Subcutaneous abdominal adipose tissue (tissue), 5 donors: ENCODE measurements around the gene HADHB.
"Not testable (repeated sequence)": the region's sequence is repeated elsewhere in the genome, so short reads cannot be mapped to it uniquely, and the experiment has no call there.

Source experiments
- H3K27ac ChIP-seq: one replicate; pipeline ENCODE4 v1.7.0; 2013; ENCODE audit warnings: low read depth, mild to moderate bottlenecking, inconsistent platforms, low read length, moderate library complexity
- H3K27me3 ChIP-seq, 5 donors: one replicate each; pipeline ENCODE4 v1.7.0; 2013; ENCODE audit warnings: low read length in 5 of 5, inconsistent platforms in 1 of 5; ENCODE audit not compliant: control insufficient read depth in 5 of 5, insufficient read depth in 4 of 5
- H3K36me3 ChIP-seq, 5 donors: one replicate each; pipeline ENCODE4 v1.7.0; 2013; ENCODE audit warnings: low read length in 5 of 5; ENCODE audit not compliant: control insufficient read depth in 5 of 5, insufficient read depth in 5 of 5
- H3K4me1 ChIP-seq, 5 donors: one replicate each; pipeline ENCODE4 v1.7.0; 2013; ENCODE audit warnings: low read length in 5 of 5, mild to moderate bottlenecking in 3 of 5, moderate library complexity in 1 of 5; ENCODE audit not compliant: control insufficient read depth in 5 of 5, insufficient read depth in 5 of 5
- H3K4me3 ChIP-seq, 5 donors: one replicate each; pipeline ENCODE4 v1.7.0; 2013; ENCODE audit warnings: low read length in 5 of 5, low read depth in 1 of 5
- H3K9ac ChIP-seq, 5 donors: one replicate each; pipeline ENCODE4 v1.7.0; 2013; ENCODE audit warnings: low read length in 5 of 5, mild to moderate bottlenecking in 4 of 5, moderate library complexity in 3 of 5
- H3K9me3 ChIP-seq, 5 donors: one replicate each; pipeline ENCODE4 v1.7.0; 2013; ENCODE audit warnings: low read length in 5 of 5; ENCODE audit not compliant: control insufficient read depth in 5 of 5
- donor health status: healthy.
- donor health status: healthy.
- donor health status: healthy.
- donor health status: healthy.
- donor health status: healthy.

The HADHB gene

DNA sequence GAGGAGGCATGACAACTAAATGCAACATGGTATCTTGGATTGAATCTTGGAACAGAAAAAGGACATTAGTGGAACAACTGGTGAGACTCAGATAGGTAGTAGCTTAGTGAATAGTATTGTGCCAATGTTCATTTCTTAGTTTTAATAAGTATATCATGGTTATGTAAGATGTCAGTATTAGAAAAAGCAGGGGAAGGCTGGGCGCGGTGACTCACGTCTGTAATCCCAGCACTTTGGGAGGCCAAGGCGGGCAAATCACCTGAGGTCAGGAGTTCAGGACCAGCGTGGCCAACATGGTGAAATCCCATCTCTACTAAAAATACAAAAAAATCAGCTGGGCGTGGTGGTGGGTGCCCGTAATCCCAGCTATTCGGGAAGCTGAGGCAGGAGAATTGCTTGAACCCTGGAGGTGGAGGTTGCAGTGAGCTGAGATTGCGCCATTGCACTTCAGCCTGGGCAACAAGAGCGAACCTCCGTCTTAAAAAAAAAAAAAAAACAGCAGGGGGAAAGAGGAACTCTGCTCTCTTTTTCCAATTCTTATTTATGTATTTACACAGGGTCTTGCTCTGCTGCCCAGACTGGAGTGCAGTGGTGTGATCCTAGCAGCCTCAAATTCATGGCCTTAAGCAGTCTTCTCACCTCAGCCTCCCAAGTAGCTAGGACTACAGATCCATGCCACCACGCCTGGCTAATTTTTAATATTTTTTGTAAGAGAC lies 24.1 kb downstream of the HADHB start:
- H3K27me3 ChIP-seq, H3K9ac ChIP-seq, H3K4me3 ChIP-seq, H3K27ac ChIP-seq, H3K9me3 ChIP-seq: not testable (repeated sequence)
- H3K36me3 ChIP-seq: peaks cover 0 to 16% (median 12%) of the 10 kb centered on the region in 5 donors
- H3K4me1 ChIP-seq: peaks cover 4 to 30% (median 24%) of the 10 kb centered on the region in 5 donors

GRCh38 chr2:26269571-26270158 lies 24.9 kb downstream of the HADHB start:
- Histone ChIP-seq H3K27me3 (no peaks in the 10 kb centered on the region), H3K4me1 (peaks cover 7 to 34% (median 33%) of the 10 kb centered on the region in 5 donors), H3K27ac (peak overlapping the region; percentile 60), H3K9me3 (no peaks in the 10 kb centered on the region), H3K9ac (peak overlapping the region in 1 of 5 donors; percentile 13), H3K36me3 (peaks cover 0 to 9% (median 8%) of the 10 kb centered on the region in 5 donors), H3K4me3 (no peak overlapping the region)

DNA sequence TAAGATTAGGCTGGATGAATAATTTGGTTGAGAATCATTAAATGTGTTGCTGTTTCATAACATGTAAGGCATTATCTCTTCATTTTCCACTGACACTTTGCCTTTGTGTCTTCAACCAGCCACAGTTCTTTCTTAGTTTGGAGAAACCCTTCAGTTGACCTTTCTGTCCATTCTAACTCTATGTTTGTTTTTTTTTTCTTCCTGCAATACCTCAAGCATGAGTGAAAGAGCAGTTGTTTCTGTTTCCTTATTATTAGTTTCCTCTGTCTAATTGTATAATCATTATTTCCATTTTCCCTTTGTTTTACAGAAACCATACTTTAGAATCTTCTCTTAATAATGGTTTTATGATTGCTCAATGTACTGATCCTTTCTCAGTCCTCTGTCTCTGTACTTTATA lies 25.6 kb downstream of the HADHB start:
- Histone ChIP-seq H3K9me3 (no peaks in the 10 kb centered on the region), H3K9ac (peak overlapping the region in 1 of 5 donors; percentile 13), H3K4me1 (peaks cover 7 to 39% (median 37%) of the 10 kb centered on the region in 5 donors), H3K36me3 (peaks cover 0 to 7% (median 4%) of the 10 kb centered on the region in 5 donors), H3K4me3 (no peak overlapping the region), H3K27me3 (no peaks in the 10 kb centered on the region), H3K27ac (peak overlapping the region; percentile 60)

GRCh38 chr2:26273501-26273900 lies 28.8 kb downstream of the HADHB start:
- Histone ChIP-seq H3K9ac (peak overlapping the region in 2 of 5 donors; percentile 40 to 43), H3K27ac (peak overlapping the region; percentile 88), H3K4me1 (peaks cover 7 to 42% (median 37%) of the 10 kb centered on the region in 5 donors), H3K4me3 (no peak overlapping the region), H3K27me3 (no peaks in the 10 kb centered on the region), H3K9me3 (no peaks in the 10 kb centered on the region), H3K36me3 (peaks cover 3 to 22% (median 20%) of the 10 kb centered on the region in 5 donors)

- Histone ChIP-seq H3K4me3 (no peak overlapping the region), H3K9me3 (no peaks in the 10 kb centered on the region), H3K4me1 (peaks cover 7 to 42% (median 37%) of the 10 kb centered on the region in 5 donors), H3K27me3 (no peaks in the 10 kb centered on the region), H3K36me3 (peaks cover 6 to 28% (median 26%) of the 10 kb centered on the region in 5 donors), H3K9ac (peak overlapping the region in 2 of 5 donors; percentile 11 to 43), H3K27ac (peak overlapping the region; percentile 88)
Observed at GRCh38 chr2:26274058-26274613, 29.4 kb downstream of the HADHB start.

DNA sequence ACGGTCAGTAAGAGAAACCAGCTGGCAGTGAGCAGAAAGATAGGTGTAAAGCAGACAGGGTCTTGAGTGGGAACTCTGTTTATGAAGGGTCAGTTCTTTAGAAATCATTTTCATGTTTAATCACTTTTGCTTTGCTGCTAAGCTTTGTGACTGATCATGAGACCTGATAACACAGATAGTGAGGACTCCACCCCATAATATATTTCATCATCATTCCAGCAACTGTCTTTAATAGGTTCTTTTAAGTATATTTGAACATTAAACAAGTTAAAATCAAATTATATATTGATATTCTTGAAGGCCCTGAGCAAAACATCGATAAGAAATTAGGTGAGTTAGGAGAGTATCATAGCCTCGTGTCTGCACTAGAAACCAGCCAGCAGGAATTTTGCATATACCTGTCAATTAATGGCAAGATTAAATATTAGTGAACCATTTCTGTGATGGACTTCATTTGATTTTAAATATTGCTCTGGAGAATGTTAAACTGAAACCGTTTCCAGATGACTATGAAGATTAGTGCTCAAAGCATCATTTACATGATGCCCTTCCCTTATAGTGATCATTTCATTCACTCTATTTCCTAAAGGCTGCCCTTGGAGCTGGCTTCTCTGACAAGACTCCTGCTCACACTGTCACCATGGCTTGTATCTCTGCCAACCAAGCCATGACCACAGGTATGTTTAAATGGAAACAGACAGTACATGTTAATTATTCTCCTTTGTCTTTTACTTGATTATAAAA lies 31.9 kb downstream of the HADHB start:
- Histone ChIP-seq H3K9ac (no peak overlapping the region), H3K9me3 (no peaks in the 10 kb centered on the region), H3K27ac (no peak overlapping the region), H3K4me3 (no peak overlapping the region), H3K4me1 (peaks cover 5 to 31% (median 25%) of the 10 kb centered on the region in 5 donors), H3K36me3 (peaks cover 25 to 50% (median 47%) of the 10 kb centered on the region in 5 donors), H3K27me3 (no peaks in the 10 kb centered on the region)

DNA sequence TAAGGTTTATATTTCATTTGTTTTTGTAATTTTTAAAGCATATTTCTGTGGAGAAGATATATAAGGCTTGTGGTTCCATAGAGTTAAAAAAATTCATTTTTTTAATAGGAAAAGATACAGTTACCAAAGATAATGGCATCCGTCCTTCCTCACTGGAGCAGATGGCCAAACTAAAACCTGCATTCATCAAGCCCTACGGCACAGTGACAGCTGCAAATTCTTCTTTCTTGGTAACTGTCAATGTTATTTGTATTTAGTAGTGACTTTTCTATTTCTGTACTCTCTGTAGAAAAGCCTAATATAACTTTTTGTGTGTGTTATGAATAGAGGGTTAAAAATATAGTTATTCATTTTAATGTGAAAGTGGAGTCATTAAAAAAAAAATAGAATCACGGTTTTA lies 35.1 kb downstream of the HADHB start:
- Histone ChIP-seq H3K4me1 (peaks cover 0 to 8% (median 3%) of the 10 kb centered on the region in 5 donors), H3K36me3 (peaks cover 38 to 78% (median 67%) of the 10 kb centered on the region in 5 donors), H3K27ac (no peak overlapping the region)

DNA sequence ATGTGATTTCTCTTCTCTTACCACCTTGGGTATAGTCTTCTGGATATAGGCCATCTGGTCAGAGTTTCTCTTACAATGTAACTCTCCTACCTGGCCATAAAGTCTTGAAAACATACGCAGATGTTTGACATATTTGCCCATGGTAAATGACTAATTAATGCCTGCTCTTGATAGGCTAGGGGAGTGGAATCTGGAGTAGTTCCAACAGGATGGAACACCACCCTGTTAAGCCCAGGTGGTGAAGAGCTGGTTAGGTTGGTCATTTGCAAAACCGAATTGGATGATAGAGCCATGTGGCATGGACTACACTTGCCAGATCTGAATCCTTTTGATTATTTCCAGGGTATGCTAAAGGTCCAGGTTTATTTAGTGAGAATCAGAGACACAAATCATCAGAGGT lies 36.5 kb downstream of the HADHB start:
- Histone ChIP-seq H3K36me3 (peaks cover 41 to 87% (median 69%) of the 10 kb centered on the region in 5 donors), H3K9me3 (no peaks in the 10 kb centered on the region), H3K9ac (no peak overlapping the region), H3K4me3 (no peak overlapping the region), H3K4me1 (no peaks in the 10 kb centered on the region), H3K27ac (no peak overlapping the region), H3K27me3 (no peaks in the 10 kb centered on the region)

More for the DNA sequence above, 35.1 kb downstream of the HADHB start:
- Histone ChIP-seq H3K9ac (no peak overlapping the region), H3K4me3 (no peak overlapping the region), H3K9me3 (no peaks in the 10 kb centered on the region), H3K27me3 (no peaks in the 10 kb centered on the region)

GRCh38 chr2:26283606-26284005 lies 38.9 kb downstream of the HADHB start:
- Histone ChIP-seq H3K9ac (no peak overlapping the region), H3K9me3 (no peaks in the 10 kb centered on the region), H3K4me3 (no peak overlapping the region), H3K4me1 (no peaks in the 10 kb centered on the region), H3K36me3 (peaks cover 43 to 89% (median 63%) of the 10 kb centered on the region in 5 donors), H3K27ac (no peak overlapping the region), H3K27me3 (no peaks in the 10 kb centered on the region)
